Kasumi-1 (cell line): Measurements from ENCODE around the gene NAP1L5.

Experiments
- DNase-seq, 2 experiments: peaks; one replicate each; lab custom pipeline; 2025; lab: John Stamatoyannopoulos, UW

Gene NAP1L5, protein sequence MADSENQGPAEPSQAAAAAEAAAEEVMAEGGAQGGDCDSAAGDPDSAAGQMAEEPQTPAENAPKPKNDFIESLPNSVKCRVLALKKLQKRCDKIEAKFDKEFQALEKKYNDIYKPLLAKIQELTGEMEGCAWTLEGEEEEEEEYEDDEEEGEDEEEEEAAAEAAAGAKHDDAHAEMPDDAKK

GRCh38 chr4:88697588-88698329, at the start of gene NAP1L5:
NAP1L5 (minus strand) TSS chr4:88697829; CDS start chr4:88697754, 75 bp downstream.
- DNase-seq, result peak; percentile 30 to 48

GRCh38 chr4:88747351-88747750, 49.7 kb upstream of the NAP1L5 start:
- DNase-seq, result no peak

DNA sequence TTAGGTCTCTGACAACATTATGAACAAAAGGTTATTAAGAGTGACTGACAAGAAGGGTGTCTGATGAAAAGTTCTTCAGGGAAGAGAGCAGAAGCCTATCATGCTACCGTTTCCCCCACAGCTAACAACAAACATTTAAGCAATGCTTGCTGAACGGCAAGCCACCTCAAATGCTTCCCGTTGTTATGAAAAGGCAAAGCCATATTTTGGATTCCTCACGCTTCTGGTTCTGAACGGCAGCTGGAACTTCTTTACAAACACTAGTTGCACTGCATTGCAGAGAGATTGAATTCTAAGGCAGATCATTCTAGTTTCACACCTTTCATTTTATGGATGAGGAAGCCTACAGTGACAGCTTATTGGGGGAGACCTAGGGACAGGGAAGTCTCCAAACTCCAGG, 48.6 kb upstream of the NAP1L5 start:
- DNase-seq, result no peak

DNA sequence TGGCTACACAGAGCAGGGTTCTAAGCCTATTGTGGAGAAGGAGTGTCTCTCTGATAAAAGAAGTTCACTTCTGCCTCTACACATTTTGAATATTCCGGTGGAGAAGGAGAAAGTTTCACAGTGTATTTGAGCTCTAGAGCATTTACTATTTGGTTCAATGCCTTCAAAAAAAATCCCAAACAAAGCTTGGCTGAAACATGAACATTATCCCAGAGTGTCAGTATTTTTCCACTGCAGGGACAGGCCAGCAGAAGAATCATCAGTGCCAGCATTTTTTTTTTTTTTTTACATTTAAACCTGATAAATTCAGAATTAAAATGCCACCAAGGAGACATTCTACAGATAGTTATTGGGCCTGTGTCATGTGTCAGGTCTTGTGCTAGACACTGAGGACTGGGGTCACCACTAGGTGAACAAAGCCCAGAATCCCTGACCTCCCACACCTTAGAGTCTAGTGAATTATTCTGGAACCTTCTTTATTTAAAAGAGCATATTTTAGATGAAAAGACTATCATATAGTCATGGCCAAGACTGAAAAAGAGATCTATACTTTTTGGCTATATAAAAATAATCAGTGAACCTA, 48.0 kb upstream of the NAP1L5 start:
- no peak for DNase-seq

GRCh38 chr4:88745175-88745574, 47.5 kb upstream of the NAP1L5 start:
- no peak for DNase-seq

DNA sequence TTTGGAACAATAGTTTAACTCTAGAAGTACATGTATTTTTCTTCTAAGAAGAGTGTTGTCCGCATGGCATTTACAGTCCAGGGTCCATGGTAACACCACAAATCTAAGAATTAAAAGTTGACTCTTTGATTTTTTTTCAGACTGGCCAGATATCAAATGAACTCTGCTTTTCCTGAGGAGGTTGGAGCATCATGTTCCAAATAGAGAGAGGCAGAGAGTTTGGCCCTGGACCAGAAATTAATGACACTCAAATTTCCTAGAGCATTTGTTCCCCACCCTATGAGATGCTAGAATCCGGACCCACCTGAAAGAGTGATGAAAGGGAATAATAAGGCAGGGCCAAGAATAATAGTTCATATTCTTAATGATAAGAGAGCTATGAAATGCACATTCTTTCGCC, 47.0 kb upstream of the NAP1L5 start:
- DNase-seq, result no peak

GRCh38 chr4:88743696-88744095, 46.1 kb upstream of the NAP1L5 start:
- DNase-seq, result no peak

DNA sequence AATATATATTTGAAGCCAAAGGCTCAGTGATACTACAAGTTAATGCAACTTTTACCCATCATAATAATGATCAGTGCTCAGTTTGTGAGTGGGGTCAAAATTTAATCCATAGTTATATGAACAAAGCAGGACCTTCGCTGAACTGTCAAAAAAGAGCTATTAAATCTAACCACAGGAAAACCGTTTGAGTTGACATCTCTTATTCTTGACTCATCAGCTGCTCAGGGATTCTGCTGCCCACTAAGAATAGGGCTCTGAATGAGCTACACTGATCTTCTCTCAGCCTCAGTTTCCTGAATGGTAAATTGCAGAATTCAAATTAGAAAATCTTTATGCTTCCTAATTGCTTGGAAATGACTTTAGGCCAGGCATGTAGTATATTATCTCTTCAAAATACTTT, 44.9 kb upstream of the NAP1L5 start:
- no peak for DNase-seq

- no peak for DNase-seq
Observed at GRCh38 chr4:88738180-88738579, 40.6 kb upstream of the NAP1L5 start.

- no peak for DNase-seq
Observed at GRCh38 chr4:88737307-88737941, 39.8 kb upstream of the NAP1L5 start.

- DNase-seq, result no peak
Observed at GRCh38 chr4:88736264-88736663, 38.6 kb upstream of the NAP1L5 start.

DNA sequence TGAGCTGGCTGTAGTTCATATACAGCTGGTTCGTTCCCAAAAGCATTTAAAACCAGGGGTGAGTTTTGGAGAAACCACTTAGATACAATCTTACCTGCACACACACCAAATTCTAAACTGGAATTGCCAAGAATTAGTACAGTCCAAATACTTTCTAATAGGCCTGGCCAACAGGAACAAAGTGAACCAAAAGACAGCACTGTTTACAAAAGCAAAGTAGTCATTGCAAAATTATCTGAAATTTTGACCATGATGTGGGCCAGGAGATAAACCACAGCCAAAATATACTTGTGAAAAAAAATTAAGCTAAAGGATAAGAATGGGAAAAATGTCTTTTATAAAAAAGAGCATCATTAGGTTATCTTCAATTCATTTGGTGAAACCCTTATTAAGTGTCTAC, 37.9 kb upstream of the NAP1L5 start:
- no peak for DNase-seq

DNA sequence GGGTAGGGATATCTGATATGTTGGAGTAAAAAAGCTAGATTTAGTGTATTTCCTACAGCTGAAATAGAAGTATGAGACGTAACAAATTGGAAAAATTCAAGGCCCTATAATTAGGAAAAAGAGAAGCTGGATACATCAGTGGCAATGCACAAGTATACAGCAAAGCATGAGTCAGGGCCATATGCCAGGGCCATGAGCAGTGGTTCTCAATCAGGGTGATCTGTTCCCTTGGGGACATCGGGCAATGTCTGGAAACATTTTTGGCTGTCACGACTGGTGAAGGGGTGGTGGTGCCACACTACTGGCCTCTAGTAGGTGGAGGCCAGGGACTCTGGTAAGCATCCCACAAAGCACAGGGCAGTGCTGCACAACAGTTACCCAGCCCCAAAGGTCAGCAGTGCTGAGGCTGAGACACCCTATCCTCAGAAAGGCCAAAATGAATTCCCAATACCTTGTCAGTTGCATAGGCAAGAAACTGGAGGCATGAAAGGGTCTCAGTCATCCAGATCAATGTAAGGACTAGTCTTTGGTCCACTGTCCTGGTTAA, 36.8 kb upstream of the NAP1L5 start:
- DNase-seq, result no peak

DNA sequence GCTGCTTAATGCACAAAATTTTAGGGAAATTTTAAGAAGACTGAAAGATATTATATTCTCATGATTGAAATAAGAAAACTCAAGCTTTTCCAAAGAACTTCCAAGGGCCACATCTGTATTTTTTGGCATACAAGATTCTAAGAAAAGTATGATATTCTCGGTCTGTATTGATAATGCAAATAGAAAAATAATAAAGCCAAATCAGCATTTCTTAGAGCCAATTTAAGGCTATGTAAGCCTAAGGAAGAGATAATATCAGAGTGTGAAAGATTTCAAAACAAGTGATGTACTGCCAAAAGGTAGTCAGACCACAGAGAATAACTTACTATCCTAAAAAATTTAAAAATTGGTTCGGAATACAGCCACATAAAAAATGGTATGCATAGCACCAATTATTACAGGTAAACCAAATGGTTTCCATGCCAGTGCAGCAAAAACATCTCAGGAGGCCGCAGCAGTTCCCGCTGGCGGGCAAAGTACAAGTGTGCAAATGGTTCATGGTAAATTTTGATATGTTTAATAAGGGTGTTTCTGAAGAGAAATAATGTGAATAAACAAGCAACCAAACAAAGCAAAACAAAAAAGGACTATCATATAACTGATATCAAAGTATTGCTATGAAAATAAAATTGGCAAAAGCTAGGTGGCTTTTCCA, 35.2 kb upstream of the NAP1L5 start:
- no peak for DNase-seq

- DNase-seq, result no peak
Observed at GRCh38 chr4:88731381-88731780, 33.8 kb upstream of the NAP1L5 start.

GRCh38 chr4:88730811-88731210, 33.2 kb upstream of the NAP1L5 start:
- DNase-seq, result no peak

GRCh38 chr4:88729146-88729760, 31.6 kb upstream of the NAP1L5 start:
- DNase-seq, result no peak

- no peak for DNase-seq
Observed at GRCh38 chr4:88728146-88728545, 30.5 kb upstream of the NAP1L5 start.

DNA sequence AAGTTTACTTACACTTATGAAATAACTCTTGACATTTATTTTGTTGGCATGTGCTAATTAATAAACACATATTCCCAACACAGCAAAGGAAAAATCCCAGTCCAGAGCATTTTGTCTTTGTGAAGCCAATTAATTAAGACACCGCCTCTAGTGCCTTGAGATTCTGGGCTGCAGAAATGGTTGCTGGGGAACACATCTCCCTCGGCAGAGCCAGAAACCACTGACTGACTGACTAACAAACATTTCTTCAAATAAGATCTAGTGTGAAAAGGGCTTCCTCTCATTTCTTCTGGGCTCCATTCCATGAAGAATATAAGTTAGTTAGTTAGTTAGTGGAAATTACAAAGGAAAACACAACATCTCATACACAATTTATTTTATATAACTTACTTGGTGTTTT, 28.4 kb upstream of the NAP1L5 start:
- no peak for DNase-seq

GRCh38 chr4:88725143-88725542, 27.5 kb upstream of the NAP1L5 start:
- no peak for DNase-seq

GRCh38 chr4:88724406-88724805, 26.8 kb upstream of the NAP1L5 start:
- DNase-seq, result no peak

DNA sequence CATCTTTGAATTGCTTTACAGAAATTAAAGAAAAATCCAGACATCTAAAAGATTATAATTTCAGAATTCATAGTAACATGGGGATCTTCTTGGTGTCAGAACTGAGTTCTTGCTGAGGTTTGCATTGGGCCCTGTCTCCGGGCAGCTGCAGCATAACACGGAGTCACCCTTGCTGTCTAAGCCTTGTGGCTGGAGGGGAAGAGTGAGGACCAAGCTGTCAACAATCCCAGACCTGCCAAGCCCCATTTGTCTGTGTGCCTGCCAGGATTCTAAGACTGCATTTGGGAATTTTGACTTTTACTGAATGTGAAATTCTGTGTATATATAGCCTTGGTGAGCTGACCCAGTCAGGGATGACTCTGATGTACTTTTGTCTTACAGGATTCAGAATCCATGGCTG, 25.2 kb upstream of the NAP1L5 start:
- DNase-seq, result no peak
